ENCODE measurements around the gene PARP15. TPM values are rescaled to one million over a fixed set of nuclear protein-coding genes. Genes with fewer than 3 reads are reported as not detected.

PARP15 gene
- total RNA-seq, 1 donor from 2014 or later = 0.09 TPM

- no peak overlapping the region for H3K4me2 ChIP-seq (ENCODE audit: low read length)
- H3K4me1 ChIP-seq (ENCODE audit: insufficient read depth, low read length) = no peaks in the 10 kb centered on the region
- no peaks in the 10 kb centered on the region for H3K9me3 ChIP-seq (ENCODE audit: insufficient read depth, low read depth, low read length)
- no peak overlapping the region for H2AFZ ChIP-seq (ENCODE audit: low read depth, low read length)
- H3K4me1 Mint-ChIP-seq (ENCODE audit: low read depth, unreplicated experiment) = no peaks in the 10 kb centered on the region
- no peaks in the 10 kb centered on the region for H3K36me3 ChIP-seq (ENCODE audit: insufficient read depth, low read length)
- TF ChIP-seq EZH2 (IDR thresholded peaks at IDR 0.05; ENCODE audit: insufficient read depth, low read length) (no peak), CTCF (IDR thresholded peaks at IDR 0.05; ENCODE audit: insufficient read depth, low read depth, low read length) (no peak)
- H4K20me1 ChIP-seq (ENCODE audit: insufficient read depth, low read length) = no peaks in the 10 kb centered on the region
- H3K4me3 Mint-ChIP-seq (ENCODE audit: unreplicated experiment) = no peak overlapping the region
- H3K27me3 ChIP-seq (ENCODE audit: insufficient read depth, low read length) = no peaks in the 10 kb centered on the region
- peaks cover 4% of the 10 kb centered on the region for H3K9me3 Mint-ChIP-seq (ENCODE audit: unreplicated experiment)
- no peak overlapping the region for H3K27ac ChIP-seq (ENCODE audit: low read depth, low read length)
- H3K36me3 Mint-ChIP-seq (ENCODE audit: low read depth, unreplicated experiment) = no peaks in the 10 kb centered on the region
- FAIRE-seq (no peak), DNase-seq (ENCODE audit: low read depth) (no peak)
- H3K27me3 Mint-ChIP-seq (ENCODE audit: low read depth, unreplicated experiment) = no peaks in the 10 kb centered on the region
- H3K4me3 ChIP-seq (ENCODE audit: insufficient read depth, low read depth, low read length) = no peak overlapping the region
- no peaks in the 10 kb centered on the region for H3K79me2 ChIP-seq (ENCODE audit: insufficient read depth, low read length)
- no peak overlapping the region for H3K27ac Mint-ChIP-seq (ENCODE audit: unreplicated experiment)
- no peak overlapping the region for H3K9ac ChIP-seq (ENCODE audit: low read length)
Observed at GRCh38 chr3:122594025-122594424, 16.6 kb downstream of the PARP15 start.

- no peak overlapping the region for H3K27ac Mint-ChIP-seq (ENCODE audit: unreplicated experiment)
Observed at GRCh38 chr3:122598151-122598550, 20.7 kb downstream of the PARP15 start.

More at GRCh38 chr3:122598151-122598550, 20.7 kb downstream of the PARP15 start:
- H3K27me3 ChIP-seq (ENCODE audit: insufficient read depth, low read length) = no peaks in the 10 kb centered on the region
- TF ChIP-seq CTCF (IDR thresholded peaks at IDR 0.05; ENCODE audit: insufficient read depth, low read depth, low read length) = no peak
- no peak for TF ChIP-seq EZH2 (IDR thresholded peaks at IDR 0.05; ENCODE audit: insufficient read depth, low read length)
- H3K4me2 ChIP-seq (ENCODE audit: low read length) = no peak overlapping the region
- H3K4me1 ChIP-seq (ENCODE audit: insufficient read depth, low read length) = no peaks in the 10 kb centered on the region
- H3K4me3 ChIP-seq (ENCODE audit: insufficient read depth, low read depth, low read length) = no peak overlapping the region
- H3K36me3 ChIP-seq (ENCODE audit: insufficient read depth, low read length) = no peaks in the 10 kb centered on the region
- H3K9me3 Mint-ChIP-seq (ENCODE audit: unreplicated experiment) = peaks cover 4% of the 10 kb centered on the region
- no peak overlapping the region for H2AFZ ChIP-seq (ENCODE audit: low read depth, low read length)
- no peak for DNase-seq (ENCODE audit: low read depth)
- H3K9me3 ChIP-seq (ENCODE audit: insufficient read depth, low read depth, low read length) = no peaks in the 10 kb centered on the region
- H3K4me3 Mint-ChIP-seq (ENCODE audit: unreplicated experiment) = no peak overlapping the region
- no peaks in the 10 kb centered on the region for H3K36me3 Mint-ChIP-seq (ENCODE audit: low read depth, unreplicated experiment)
- H3K9ac ChIP-seq (ENCODE audit: low read length) = no peak overlapping the region
- H3K4me1 Mint-ChIP-seq (ENCODE audit: low read depth, unreplicated experiment) = no peaks in the 10 kb centered on the region
- peaks cover 2% of the 10 kb centered on the region for H3K27me3 Mint-ChIP-seq (ENCODE audit: low read depth, unreplicated experiment)
- no peak for FAIRE-seq
- H4K20me1 ChIP-seq (ENCODE audit: insufficient read depth, low read length) = no peaks in the 10 kb centered on the region
- no peak overlapping the region for H3K27ac ChIP-seq (ENCODE audit: low read depth, low read length)
- H3K79me2 ChIP-seq (ENCODE audit: insufficient read depth, low read length) = no peaks in the 10 kb centered on the region

All from astrocyte (in vitro differentiated cells and primary cell).